Activated CD8-positive, alpha-beta memory T cell treated with anti-CD3 and anti-CD28 coated beads, Interleukin-2, amount 50 U/mL, for 24 hours (primary cell): ENCODE measurements around the gene GTSF1L.

Source experiments
- DNase-seq: peaks from one replicate; pipeline ENCODE4 v3.0.0-alpha.2; 2020; ENCODE audit errors: extremely low read depth

The GTSF1L gene

GRCh38 chr20:43746344-43747137 is 19.7 kb upstream of the GTSF1L start:
- DNase-seq, result no peak

- no peak for DNase-seq
Measured at GRCh38 chr20:43744966-43745730, 18.3 kb upstream of the GTSF1L start.

GRCh38 chr20:43744151-43744611 is 17.4 kb upstream of the GTSF1L start:
- DNase-seq, result no peak

DNA sequence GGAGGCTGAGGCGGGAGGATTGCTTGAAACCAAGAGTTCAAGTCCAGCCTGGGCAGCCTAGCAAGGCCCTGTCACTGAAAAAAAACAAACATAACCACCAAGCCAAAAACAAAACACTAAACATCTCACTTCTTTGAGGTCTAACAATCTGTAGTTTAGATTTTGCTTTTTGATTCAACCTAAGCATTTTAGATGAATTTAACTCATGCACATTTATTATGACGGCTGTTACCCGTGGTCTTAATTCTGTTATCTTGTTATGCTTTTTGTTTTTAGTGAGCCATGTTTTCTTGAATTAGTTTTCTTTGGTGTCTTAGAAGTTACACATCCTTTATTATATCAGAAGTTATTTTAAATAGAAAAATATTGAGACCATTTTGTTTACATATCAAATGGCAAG is 13.8 kb upstream of the GTSF1L start:
- no peak for DNase-seq

DNA sequence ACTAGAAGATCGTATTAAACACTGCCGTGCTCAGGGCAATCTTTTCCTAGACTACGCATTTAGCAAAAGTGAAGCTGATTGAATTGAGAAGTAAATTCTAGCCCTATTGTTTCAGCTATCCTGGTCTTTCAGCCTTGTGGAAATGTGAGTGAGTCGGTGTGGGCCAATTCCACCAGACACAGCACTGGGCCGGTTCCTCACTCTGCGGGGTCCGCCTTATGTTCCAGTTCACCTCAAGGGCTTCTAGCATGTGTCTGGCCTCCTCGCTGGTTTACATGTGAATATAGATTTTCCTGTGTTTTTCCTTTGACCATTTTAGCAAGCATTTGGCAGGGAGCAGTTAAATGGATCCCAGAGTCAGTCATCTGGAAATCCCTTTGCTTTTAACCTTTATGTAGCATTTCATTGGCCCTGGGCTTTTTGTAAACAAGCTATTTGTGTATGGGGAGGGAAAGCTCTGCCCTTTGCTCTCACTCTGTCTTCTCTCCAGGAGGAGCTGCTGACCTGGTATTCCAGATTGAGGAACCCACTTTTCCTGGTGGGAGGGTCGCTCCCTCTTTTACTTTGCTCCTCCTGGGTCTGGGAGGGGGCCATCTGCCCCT is 12.4 kb upstream of the GTSF1L start:
- no peak for DNase-seq

GRCh38 chr20:43737925-43738324 is 11.1 kb upstream of the GTSF1L start:
- DNase-seq, result no peak

- no peak for DNase-seq
Measured at GRCh38 chr20:43736588-43737158, 9.9 kb upstream of the GTSF1L start.

DNA sequence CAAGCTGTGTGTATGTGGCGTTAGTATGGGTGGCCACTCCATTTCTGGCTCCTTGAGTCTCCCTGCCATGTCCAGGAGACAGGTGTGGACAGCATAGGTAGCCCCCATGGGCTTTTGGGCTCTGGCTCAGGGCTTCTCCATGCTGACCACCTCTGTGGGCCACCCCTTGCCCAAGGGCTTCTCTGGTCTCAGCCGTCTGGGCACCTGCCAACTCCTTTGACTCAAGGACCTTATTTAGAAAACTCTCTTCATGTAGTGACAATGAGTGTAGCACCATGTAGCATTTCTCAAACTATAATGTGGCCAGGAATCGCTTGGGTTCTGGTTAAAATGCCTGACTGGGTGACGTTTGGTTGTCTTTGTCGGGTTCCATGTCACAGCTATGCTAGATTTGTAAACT is 5.1 kb upstream of the GTSF1L start:
- no peak for DNase-seq

DNA sequence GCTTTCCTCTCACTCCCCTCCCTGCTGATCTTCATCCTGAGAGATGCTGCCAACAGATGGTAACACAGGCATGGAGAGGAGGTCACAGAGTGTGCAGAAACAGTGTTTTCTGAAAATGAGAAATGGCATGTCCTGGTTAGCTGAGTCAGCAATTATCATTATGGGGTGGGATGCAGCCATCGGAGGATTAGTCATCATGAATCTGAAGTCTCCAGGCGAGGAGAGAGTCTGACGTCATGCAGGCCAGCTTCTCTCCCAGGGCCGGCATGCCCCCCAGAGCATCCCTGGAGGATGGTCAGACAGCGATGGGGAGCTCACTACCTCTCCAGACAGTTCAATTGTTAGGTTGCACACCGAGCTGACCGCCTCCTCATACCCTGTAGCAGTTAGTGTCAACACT is 4.7 kb upstream of the GTSF1L start:
- DNase-seq, result no peak

GRCh38 chr20:43728686-43729255 is 2.0 kb upstream of the GTSF1L start:
- no peak for DNase-seq

DNA sequence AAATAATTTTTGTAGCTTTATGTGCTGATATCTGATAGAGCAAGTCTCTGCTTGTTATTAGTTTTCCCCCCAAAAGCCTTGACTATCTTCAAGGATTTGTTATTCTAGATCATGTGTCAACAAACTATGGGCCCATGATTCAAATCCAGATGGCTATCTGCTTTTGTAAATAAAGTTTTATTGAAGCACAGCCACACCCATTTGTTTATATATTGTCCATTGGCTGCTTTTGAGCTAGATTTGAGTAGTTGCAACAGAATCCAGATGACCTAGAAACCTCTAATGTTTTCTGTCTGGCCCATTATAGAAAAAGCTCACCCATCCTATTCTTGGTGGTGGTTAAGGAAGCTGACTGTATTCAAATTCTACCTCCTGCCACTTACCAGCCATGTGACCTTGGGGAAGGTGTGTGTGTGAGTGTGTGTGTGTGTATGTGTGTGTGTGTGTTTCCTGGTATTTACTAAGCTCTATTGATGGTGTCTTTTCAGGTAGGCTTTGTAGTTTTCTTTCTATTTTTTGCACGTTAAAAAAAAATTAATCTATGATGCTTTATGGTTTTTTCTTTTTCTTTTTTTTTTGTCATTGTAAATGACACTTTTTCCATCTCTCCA is 1.3 kb upstream of the GTSF1L start:
- DNase-seq, result no peak

- DNase-seq, result no peak
Measured at GRCh38 chr20:43726333-43726732, 469 bp downstream of the GTSF1L start.

DNA sequence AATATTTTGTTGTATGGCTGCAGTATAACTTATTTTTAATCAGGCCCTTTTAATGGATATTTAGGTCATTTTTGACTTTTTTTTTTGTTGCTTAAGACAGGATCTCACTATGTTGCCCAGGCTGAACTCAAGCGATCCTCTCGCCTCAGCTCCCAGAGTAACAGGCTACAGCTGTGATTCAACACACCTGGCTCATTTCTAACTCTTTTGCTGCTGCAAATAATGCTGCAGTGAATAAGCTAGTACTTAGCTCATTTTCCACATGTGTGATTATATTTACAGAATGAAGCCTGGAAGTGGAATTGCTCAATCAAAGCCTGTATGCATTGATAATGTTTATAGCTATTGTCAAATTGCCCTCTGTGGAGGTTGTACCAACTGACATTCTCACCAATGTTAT is 1.1 kb downstream of the GTSF1L start:
- no peak for DNase-seq

DNA sequence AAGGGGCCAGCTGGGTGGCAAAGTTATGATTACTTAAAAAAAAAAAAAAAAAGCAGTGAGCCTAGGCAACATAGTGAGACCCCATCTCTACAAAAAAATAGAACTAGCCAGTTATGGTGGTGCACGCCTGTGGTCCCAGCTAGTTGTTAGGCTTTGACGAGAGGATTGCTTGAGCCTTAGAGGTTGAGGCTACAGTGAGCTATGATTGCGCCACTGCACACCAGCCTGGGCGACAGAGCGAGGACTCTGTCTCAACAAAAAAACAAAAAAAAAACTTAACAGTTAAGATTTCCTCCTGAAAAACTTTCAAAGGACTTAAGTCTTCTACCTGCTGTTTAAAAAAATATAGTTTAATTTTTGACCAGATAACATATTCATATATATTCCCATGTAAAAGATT is 2.4 kb downstream of the GTSF1L start:
- no peak for DNase-seq

DNA sequence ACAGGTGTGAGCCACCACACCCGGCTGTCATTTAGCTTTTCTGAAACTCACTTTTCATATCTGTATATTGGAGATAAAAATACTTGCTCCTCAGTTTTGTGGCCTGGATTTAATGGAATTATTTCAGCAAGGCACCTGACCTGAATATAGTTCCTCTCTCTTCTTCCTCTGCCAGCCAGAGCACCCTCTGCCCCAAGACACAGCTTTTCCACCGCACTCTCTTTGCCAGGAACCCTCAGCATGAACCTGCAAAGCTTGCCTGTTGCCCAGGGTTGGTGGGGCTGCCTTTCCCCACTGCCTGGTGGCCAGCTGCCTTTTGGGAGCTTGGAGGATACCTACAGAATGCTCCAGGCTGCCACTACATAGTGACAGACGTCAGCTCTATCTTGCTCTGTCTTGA is 3.1 kb downstream of the GTSF1L start:
- no peak for DNase-seq

DNA sequence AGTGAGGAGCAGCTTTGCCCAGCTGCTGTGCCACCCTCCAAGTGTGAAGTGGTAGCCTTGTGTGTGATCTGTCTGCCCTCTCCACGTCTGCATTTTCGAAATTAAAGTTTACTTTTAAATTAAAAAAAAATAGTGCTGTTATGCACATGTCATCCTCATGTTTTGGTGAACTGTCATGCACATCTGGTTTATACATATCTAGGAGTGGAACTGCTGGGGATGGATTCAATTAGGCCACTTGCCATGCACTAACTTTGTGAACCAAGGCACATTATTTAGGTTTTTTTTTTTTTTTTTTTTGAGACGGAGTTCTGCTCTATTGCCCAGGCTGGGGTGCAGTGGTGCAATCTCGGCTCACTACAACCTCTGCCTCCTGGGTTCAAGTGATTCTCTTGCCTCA is 3.6 kb downstream of the GTSF1L start:
- DNase-seq, result no peak

GRCh38 chr20:43722153-43722505 is 4.7 kb downstream of the GTSF1L start:
- no peak for DNase-seq

DNA sequence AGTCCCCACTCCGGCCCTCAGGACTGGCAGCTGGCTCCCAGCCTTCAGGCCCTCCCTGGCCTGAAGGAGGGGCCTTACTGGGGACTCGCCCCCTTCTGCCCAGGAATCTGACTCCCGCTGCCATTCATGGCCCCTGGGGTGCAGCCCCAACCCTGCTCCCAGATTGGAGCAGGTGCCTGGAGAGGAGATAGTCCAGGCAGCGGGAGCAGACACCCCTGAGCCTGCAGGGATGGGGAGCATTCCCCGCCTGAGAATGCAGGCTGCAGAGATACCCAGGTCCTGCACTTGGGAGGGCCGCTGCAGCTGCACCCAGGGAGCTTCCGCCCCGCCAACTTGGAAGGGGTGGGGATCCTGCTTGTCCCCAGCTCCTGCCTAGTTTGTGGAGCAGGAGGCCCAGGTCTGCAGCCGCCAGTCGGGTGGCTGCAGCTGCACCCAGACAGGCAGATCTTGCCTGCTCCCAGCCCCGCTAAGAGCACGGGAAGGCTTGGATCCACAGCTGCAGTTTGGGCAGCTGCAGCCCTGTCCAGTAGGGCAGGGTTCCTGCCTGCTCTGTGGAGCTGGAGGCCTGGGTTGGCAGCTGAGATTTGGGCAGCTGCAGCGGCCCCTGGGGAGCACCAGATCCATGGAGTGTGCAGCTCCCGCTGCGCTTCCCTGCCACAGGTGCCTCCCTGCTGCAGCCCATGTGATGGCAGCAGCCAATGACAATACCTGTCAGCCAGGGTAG is 5.2 kb downstream of the GTSF1L start:
- no peak for DNase-seq

DNA sequence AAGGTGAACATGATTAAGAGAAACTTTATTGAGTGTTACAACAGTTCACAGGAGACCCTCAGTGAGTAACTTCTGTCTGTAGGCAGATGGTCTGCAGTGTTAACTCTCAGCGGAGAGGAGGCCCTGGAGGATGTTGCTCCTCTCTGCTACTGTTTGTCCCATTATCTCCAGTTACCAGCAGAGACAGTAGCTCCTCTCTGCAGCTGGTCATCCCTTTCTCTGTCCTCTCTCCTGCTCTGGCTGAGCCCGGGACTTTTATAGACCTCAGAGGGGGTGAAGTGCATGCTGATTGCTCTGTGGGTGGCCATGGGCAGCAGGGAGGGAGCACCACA is 5.7 kb downstream of the GTSF1L start:
- no peak for DNase-seq

DNA sequence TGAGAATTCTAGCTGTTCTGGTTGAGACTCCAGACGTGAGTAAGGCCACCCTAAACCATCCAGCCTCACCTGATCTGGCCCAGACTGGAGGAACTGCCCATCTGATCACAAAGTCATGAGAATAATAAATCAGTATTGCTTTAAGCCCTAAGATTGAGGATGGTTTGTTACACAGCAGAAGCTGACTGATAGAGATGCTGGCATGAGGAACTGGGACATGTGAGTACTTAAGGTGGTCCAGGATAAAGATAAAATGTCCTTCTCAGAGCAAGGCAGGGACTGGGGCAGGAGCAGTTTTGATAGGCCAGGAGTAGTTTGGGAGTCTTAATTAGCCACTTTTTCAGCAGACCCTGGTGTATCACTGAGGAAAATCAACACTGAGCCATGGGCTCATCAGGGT is 6.8 kb downstream of the GTSF1L start:
- DNase-seq, result no peak

GRCh38 chr20:43717616-43717995 is 9.2 kb downstream of the GTSF1L start:
- no peak for DNase-seq
